GM12872 (cell line): ENCODE measurements around the gene EDC4.

Experiments
- TF ChIP-seq, protein P1 (sequence below): IDR thresholded peaks from 3 replicates; pipeline ENCODE4 v1.5.1; 2011; ENCODE audit warnings: low read depth, mild to moderate bottlenecking, low read length, moderate library complexity; ENCODE audit not compliant: insufficient read depth

Gene EDC4

DNA sequence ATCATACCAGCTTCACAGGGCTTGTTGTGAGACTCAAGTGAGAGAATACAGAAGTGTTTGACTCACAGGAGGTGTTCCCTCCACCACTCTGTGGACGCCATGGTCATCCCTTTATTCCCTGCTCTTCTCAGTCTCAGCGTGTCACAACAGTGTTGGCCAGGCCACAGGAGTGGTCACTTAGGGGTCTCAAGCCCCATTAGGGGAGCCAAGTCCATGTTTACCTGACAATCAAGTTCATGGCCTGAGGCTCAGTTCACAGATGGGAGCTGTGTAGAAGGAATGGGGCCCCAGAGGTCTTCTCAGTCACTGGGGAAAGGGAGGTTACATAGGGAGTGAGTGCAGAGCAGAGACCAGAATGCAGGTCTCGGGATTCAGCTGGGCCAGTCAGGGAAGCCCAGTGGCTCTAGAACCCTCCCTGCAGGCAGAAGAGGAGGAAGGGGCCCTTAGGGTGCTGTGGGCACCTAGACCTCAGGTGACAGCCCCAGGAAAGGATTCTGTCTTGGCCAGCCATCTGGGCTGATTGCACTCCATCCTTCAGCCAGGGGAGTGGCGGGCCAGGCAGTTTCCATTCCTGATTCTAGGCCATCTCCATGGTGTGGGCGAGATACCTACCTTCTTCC, 15.8 kb upstream of the EDC4 start:
- TF ChIP-seq, protein P1, sequence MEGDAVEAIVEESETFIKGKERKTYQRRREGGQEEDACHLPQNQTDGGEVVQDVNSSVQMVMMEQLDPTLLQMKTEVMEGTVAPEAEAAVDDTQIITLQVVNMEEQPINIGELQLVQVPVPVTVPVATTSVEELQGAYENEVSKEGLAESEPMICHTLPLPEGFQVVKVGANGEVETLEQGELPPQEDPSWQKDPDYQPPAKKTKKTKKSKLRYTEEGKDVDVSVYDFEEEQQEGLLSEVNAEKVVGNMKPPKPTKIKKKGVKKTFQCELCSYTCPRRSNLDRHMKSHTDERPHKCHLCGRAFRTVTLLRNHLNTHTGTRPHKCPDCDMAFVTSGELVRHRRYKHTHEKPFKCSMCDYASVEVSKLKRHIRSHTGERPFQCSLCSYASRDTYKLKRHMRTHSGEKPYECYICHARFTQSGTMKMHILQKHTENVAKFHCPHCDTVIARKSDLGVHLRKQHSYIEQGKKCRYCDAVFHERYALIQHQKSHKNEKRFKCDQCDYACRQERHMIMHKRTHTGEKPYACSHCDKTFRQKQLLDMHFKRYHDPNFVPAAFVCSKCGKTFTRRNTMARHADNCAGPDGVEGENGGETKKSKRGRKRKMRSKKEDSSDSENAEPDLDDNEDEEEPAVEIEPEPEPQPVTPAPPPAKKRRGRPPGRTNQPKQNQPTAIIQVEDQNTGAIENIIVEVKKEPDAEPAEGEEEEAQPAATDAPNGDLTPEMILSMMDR, result no peak

DNA sequence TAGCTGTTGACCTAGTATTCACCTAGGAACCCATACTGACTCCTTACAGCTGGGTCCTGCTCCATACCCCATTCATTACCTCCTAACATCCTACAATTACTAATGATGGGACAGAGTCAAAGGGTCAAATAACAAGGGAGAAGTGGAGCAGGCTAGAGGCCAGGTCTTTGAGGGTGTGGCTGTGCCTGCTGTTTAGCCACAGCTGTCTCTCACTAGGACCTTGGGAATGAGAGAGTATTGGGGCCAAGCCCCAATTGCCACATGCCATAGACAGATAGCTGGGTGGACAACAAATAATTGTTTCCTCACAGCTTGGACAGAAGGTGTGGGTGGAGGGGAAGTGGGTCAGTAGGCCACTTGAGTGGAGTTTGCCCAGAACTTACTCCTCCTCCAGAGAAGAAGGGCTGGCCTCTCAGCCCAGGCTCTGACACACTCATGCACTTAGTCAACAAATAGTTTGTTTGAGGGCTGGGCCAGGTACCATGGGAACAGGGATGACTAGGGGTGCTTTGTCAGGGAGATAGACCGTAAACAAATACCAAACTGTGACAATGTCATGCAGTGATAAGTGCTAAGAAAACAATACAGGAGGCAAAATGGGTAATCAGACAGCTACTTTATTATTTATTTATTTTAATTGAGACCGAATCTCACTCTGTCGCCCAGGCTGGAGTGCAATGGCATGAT, 15.2 kb upstream of the EDC4 start:
- TF ChIP-seq, protein P1, result no peak

DNA sequence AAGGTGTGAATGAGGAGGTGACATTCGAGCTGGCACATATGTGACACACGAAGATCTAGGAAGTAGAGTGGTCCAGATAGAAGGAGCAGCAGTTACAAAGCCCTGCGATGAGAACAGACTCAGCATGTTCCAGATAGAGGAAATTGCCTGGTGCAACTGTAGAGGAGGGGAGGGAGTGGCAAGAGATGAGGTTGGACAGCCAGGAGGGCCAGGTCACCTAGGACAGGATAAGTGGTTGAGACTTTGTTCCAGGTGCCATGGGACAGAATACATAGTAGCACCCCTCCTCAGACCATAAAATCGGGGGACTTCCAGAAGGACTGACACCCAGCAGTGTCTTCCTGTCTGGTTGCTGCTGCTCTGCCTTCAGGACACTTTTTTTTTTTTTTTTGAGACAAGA, 14.4 kb upstream of the EDC4 start:
- TF ChIP-seq, protein P1, result no peak

DNA sequence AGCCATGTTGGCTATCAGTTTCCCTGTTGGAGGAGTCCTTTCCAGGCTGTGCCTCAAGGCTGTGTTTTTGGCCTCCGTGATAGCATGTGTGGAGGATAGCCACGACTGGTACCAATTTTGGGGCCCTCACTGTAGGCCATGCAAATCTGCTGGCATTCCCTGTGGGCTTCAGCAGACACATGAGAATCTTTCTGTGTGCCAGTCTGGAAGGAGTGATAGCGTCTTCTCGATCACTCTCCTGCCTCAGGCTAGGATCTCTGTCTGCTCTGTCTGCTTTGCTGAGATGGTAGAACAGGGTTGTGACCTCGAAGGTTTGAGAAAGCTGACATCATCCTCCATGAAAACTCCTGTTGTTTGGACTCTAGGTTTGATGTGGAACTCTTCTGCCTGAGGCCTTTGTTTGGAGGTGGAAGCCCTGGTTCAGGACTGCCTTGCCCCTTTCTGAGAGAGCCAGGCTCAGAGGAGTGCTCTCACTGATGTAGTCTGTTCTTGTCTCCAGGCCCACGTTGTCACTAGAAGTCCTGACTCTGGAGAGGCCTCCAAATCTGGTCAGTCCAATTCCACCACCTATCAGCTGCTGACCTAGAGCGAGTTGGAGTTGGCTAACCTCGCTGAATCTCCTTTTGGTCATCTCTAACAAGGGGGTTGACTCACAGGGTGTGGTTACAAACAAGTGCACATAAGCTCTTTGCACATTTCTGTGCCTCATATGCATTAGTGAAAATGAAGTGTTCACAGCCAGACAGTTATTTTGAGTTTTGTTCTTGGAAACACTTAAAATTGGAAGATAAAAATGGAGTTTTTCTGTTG, 12.1 kb upstream of the EDC4 start:
- TF ChIP-seq, protein P1, result no peak

DNA sequence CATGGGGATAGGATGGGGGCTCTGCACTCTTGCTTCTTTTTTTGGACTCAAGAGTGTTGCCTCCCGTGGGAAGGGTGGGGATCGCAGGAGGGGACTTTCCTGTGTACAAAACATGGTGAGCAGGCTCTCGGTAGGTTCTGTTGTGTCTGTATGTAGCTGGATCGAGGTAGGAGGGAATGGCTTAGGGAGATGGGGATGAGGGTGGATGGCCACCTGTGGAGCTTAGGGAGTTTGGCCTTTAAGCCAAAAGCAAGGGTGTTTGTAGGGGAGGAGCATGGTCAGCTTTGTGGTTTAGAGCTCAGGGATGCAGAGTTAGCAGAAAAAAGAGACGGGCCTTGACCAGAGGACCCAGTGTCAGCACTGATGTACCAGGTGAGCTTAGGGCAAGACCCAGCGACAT, 11.0 kb upstream of the EDC4 start:
- TF ChIP-seq, protein P1, result no peak

DNA sequence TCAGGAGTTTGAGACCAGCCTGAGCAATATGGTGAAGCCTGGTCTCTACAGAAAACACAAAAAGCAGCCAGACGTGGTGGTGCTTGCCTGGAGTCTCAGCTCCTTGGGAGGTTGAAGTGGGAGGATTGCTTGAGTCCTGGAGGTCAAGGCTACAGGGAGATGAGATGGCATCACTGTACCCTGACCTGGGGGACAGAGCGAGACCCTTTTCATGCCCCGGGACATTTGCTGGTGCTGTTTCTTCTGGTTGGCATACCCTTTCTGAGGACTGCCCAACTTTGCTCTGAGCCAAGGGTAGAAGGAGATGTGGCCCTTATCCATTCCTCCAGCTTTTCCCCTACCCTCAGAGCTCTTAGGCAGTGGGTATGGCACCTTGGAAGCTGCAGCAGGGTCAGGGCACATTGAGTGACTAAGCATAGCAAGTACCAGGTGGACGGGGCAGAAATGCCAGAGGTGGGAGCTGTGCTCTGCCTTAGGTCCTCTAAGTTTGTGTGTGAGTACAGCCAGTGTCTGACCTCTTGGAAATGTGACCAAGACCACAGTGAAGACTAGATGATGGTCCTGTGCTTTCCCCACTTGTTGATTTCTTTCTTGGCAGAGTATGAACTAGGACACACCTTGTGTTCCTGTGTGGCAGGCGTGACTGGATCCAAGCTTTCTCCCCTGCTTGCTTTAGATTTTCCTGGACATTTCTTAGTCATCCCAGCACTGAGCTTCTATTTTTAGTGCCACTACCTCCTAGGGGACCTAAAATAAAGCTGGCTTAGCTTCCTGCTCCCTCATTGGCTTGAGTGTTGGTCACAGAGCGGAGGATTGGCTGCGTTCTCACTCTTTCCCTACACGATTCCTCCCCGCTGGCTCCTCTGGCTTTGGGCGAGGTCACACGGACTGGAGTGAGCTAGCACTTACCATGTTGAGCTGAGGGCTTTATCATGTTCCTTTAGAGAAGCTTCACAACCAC, 9.9 kb upstream of the EDC4 start:
- TF ChIP-seq, protein P1, result no peak
